ENCODE measurements around the gene GAGE12G. TPM values are rescaled to one million over a fixed set of nuclear protein-coding genes. Genes with fewer than 3 reads are reported as not detected.
"Not testable (repeated sequence)": the region's sequence is repeated elsewhere in the genome, so short reads cannot be mapped to it uniquely, and the experiment has no call there.

GAGE12G gene, protein sequence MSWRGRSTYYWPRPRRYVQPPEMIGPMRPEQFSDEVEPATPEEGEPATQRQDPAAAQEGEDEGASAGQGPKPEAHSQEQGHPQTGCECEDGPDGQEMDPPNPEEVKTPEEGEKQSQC
- total RNA-seq (not detected), polyA plus RNA-seq (not detected)

DNA sequence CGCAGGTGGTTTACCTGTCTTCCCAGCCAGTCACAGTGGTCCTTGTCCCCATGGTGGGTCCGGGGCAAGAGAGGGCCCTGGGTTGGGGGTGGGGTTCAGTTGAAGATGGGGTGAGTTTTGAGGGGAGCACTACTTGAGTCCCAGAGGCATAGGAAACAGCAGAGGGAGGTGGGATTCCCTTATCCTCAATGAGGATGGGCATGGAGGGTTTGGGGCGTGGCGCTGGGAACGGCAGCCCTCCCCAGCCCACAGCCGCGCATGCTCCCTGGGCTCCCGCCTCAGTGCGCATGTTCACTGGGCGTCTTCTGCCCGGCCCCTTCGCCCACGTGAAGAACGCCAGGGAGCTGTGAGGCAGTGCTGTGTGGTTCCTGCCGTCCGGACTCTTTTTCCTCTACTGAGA, at the start of gene GAGE12G:
TSS of gene GAGE12G (plus strand) at position 301 of the 400 bp plus-strand sequence. CDS start 1,155 bp downstream, outside the sequence.
- no CpG with 5 or more reads among the region's 16 CpGs for WGBS, 2 donors

DNA sequence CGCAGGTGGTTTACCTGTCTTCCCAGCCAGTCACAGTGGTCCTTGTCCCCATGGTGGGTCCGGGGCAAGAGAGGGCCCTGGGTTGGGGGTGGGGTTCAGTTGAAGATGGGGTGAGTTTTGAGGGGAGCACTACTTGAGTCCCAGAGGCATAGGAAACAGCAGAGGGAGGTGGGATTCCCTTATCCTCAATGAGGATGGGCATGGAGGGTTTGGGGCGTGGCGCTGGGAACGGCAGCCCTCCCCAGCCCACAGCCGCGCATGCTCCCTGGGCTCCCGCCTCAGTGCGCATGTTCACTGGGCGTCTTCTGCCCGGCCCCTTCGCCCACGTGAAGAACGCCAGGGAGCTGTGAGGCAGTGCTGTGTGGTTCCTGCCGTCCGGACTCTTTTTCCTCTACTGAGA, 38.3 kb upstream of the GAGE12G start, which contains the start of gene GAGE12C:
TSS of gene GAGE12C (plus strand) at position 301 of the 400 bp plus-strand sequence. CDS start 1,155 bp downstream, outside the sequence.
- ATAC-seq; H3K4me3 ChIP-seq; FAIRE-seq; H3K9me3 ChIP-seq; H3K27ac ChIP-seq; intact Hi-C loops (cut with DNase I); H3K36me3 ChIP-seq; DNase-seq; H3K27me3 ChIP-seq; H3K4me1 ChIP-seq: not testable (repeated sequence)
- WGBS, 2 donors = no CpG with 5 or more reads among the region's 16 CpGs

More for the DNA sequence above, at the start of gene GAGE12G:
- DNase-seq; FAIRE-seq; intact Hi-C loops (cut with DNase I); H3K9me3 ChIP-seq; H3K27me3 ChIP-seq; H3K4me3 ChIP-seq; ATAC-seq; H3K27ac ChIP-seq; H3K4me1 ChIP-seq; H3K36me3 ChIP-seq: not testable (repeated sequence)

DNA sequence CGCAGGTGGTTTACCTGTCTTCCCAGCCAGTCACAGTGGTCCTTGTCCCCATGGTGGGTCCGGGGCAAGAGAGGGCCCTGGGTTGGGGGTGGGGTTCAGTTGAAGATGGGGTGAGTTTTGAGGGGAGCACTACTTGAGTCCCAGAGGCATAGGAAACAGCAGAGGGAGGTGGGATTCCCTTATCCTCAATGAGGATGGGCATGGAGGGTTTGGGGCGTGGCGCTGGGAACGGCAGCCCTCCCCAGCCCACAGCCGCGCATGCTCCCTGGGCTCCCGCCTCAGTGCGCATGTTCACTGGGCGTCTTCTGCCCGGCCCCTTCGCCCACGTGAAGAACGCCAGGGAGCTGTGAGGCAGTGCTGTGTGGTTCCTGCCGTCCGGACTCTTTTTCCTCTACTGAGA, 28.8 kb upstream of the GAGE12G start, which contains the start of gene GAGE12D:
TSS of gene GAGE12D (plus strand) at position 301 of the 400 bp plus-strand sequence. CDS start 1,155 bp downstream, outside the sequence.
- H3K4me3 ChIP-seq; DNase-seq; H3K27ac ChIP-seq; H3K36me3 ChIP-seq; FAIRE-seq; H3K9me3 ChIP-seq; intact Hi-C loops (cut with DNase I); ATAC-seq; H3K4me1 ChIP-seq; H3K27me3 ChIP-seq: not testable (repeated sequence)
- whole genome bisulfite sequencing, 2 donors = no CpG with 5 or more reads among the region's 16 CpGs

DNA sequence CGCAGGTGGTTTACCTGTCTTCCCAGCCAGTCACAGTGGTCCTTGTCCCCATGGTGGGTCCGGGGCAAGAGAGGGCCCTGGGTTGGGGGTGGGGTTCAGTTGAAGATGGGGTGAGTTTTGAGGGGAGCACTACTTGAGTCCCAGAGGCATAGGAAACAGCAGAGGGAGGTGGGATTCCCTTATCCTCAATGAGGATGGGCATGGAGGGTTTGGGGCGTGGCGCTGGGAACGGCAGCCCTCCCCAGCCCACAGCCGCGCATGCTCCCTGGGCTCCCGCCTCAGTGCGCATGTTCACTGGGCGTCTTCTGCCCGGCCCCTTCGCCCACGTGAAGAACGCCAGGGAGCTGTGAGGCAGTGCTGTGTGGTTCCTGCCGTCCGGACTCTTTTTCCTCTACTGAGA, 19.2 kb upstream of the GAGE12G start, which contains the start of gene GAGE12E:
TSS of gene GAGE12E (plus strand) at position 301 of the 400 bp plus-strand sequence. CDS start 1,155 bp downstream, outside the sequence.
- FAIRE-seq; ATAC-seq; H3K4me3 ChIP-seq; H3K9me3 ChIP-seq; H3K27ac ChIP-seq; intact Hi-C loops (cut with DNase I); H3K4me1 ChIP-seq; H3K27me3 ChIP-seq; DNase-seq; H3K36me3 ChIP-seq: not testable (repeated sequence)
- no CpG with 5 or more reads among the region's 16 CpGs for WGBS, 2 donors

DNA sequence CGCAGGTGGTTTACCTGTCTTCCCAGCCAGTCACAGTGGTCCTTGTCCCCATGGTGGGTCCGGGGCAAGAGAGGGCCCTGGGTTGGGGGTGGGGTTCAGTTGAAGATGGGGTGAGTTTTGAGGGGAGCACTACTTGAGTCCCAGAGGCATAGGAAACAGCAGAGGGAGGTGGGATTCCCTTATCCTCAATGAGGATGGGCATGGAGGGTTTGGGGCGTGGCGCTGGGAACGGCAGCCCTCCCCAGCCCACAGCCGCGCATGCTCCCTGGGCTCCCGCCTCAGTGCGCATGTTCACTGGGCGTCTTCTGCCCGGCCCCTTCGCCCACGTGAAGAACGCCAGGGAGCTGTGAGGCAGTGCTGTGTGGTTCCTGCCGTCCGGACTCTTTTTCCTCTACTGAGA, 9.7 kb upstream of the GAGE12G start, which contains the start of gene GAGE12F:
TSS of gene GAGE12F (plus strand) at position 301 of the 400 bp plus-strand sequence. CDS start 1,155 bp downstream, outside the sequence.
- intact Hi-C loops (cut with DNase I); H3K4me3 ChIP-seq; H3K27ac ChIP-seq; H3K4me1 ChIP-seq; FAIRE-seq; H3K36me3 ChIP-seq; H3K9me3 ChIP-seq; ATAC-seq; H3K27me3 ChIP-seq; DNase-seq: not testable (repeated sequence)
- no CpG with 5 or more reads among the region's 16 CpGs for WGBS, 2 donors

DNA sequence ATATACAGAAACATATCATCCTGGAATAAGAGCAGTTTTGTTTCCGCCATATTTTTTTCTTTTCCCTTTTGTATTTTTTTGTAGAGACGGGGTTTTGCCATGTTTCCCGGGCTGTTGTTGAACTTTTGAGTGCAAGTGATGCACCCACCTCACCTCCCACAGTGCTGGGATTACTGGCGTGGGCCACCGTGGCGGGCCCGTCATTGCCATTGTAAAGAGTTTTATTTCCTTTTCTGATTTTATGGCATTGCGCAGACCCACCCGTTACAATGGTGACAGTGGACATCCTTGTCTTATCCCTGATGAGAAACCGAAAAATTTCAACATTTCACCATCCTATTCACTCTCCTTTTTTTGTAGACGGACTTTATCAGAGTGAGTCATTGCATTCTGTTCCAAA, 1.5 kb upstream of the GAGE12G start:
- H3K9me3 ChIP-seq; ATAC-seq; H3K27me3 ChIP-seq; intact Hi-C loops (cut with DNase I); H3K4me3 ChIP-seq; H3K36me3 ChIP-seq; H3K4me1 ChIP-seq; FAIRE-seq; H3K27ac ChIP-seq: not testable (repeated sequence)
- peak in 3 of 6 donors; percentile 5 to 31 (median 10) for DNase-seq
- WGBS, 2 donors = no CpG with 5 or more reads among the region's 11 CpGs

DNA sequence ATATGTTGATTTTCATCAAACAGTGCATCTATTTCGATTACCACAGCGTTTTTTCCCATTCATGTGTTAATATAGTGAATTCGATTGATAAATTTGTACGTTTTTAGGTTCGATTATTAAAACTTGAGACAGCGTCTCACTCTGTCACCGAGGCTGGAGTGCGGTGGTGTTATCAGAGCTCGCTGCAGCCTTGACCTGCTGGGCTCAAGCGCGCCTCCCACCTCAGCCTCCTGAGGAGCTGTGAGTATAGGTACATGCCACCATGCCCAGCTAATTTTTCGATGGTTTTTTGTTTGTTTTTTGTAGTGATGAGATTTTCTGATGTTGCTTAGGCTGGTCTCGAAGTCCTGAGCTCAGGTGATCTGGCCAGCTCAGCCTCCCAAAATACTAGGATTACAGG, 1.0 kb upstream of the GAGE12G start:
- H3K27me3 ChIP-seq; H3K9me3 ChIP-seq; H3K4me3 ChIP-seq; H3K4me1 ChIP-seq; H3K36me3 ChIP-seq; FAIRE-seq; intact Hi-C loops (cut with DNase I); ATAC-seq; H3K27ac ChIP-seq: not testable (repeated sequence)
- no CpG with 5 or more reads among the region's 13 CpGs for WGBS, 2 donors
- peak in 2 of 6 donors; percentile 7 for DNase-seq

DNA sequence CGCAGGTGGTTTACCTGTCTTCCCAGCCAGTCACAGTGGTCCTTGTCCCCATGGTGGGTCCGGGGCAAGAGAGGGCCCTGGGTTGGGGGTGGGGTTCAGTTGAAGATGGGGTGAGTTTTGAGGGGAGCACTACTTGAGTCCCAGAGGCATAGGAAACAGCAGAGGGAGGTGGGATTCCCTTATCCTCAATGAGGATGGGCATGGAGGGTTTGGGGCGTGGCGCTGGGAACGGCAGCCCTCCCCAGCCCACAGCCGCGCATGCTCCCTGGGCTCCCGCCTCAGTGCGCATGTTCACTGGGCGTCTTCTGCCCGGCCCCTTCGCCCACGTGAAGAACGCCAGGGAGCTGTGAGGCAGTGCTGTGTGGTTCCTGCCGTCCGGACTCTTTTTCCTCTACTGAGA, 9.4 kb downstream of the GAGE12G start, which contains the start of gene GAGE12H:
TSS of gene GAGE12H (plus strand) at position 301 of the 400 bp plus-strand sequence. CDS start 1,155 bp downstream, outside the sequence.
- not testable (repeated sequence) for FAIRE-seq, ATAC-seq, H3K36me3 ChIP-seq

DNA sequence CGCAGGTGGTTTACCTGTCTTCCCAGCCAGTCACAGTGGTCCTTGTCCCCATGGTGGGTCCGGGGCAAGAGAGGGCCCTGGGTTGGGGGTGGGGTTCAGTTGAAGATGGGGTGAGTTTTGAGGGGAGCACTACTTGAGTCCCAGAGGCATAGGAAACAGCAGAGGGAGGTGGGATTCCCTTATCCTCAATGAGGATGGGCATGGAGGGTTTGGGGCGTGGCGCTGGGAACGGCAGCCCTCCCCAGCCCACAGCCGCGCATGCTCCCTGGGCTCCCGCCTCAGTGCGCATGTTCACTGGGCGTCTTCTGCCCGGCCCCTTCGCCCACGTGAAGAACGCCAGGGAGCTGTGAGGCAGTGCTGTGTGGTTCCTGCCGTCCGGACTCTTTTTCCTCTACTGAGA, 19.0 kb downstream of the GAGE12G start, which contains the start of gene GAGE2A:
TSS of gene GAGE2A (plus strand) at position 301 of the 400 bp plus-strand sequence. CDS start 1,155 bp downstream, outside the sequence.
- FAIRE-seq; DNase-seq; H3K27ac ChIP-seq; ATAC-seq; H3K36me3 ChIP-seq; intact Hi-C loops (cut with DNase I); H3K4me1 ChIP-seq; H3K9me3 ChIP-seq; H3K27me3 ChIP-seq; H3K4me3 ChIP-seq: not testable (repeated sequence)
- no CpG with 5 or more reads among the region's 16 CpGs for WGBS, 2 donors

More for the DNA sequence above, 9.4 kb downstream of the GAGE12G start, which contains the start of gene GAGE12H:
- H3K27ac ChIP-seq; intact Hi-C loops (cut with DNase I); H3K4me3 ChIP-seq; DNase-seq; H3K27me3 ChIP-seq; H3K4me1 ChIP-seq; H3K9me3 ChIP-seq: not testable (repeated sequence)
- no CpG with 5 or more reads among the region's 16 CpGs for WGBS, 2 donors

DNA sequence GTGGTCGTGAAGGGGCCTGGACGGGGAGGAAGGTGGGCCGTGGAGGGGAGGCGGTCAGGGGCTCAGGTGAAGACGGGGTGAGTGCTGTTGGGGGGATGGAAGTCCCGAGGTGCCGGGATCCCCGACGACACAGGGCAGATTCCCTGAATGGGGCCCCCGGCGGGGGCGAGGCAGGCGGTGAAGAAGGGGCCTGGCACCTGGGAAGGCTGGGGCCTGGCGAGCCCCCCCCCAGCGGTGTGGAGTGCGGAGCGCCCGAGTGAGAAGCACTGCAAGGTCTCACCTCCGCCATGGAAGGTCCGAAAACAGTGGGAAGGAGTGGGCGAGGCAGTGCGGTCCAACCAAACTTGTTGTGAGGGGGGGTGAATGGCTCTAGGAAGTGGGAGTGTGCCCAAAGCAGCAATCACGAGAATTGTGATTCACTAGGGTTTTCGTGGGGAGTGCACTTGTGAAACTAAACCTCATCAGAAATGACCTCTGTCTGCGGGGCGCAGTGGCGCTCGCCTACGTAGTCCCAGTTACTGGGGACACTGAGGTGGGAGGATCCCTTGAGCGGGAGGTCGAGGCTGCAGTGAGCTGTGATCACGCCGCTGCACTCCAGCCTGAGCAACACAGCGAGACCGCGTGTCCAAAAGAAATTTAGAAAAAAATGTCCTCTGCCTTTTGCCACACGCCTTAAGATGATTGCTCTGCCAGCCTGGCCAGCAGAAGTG, 19.7 kb downstream of the GAGE12G start:
- H3K4me3 ChIP-seq; H3K27ac ChIP-seq; H3K36me3 ChIP-seq; FAIRE-seq; H3K4me1 ChIP-seq; intact Hi-C loops (cut with DNase I); ATAC-seq; H3K9me3 ChIP-seq; H3K27me3 ChIP-seq: not testable (repeated sequence)
- DNase-seq = peak in 5 of 6 donors; percentile 1 to 87 (median 36)
- 85 to 86% methylated on average over 24 of the region's 37 CpGs for WGBS, 2 donors

DNA sequence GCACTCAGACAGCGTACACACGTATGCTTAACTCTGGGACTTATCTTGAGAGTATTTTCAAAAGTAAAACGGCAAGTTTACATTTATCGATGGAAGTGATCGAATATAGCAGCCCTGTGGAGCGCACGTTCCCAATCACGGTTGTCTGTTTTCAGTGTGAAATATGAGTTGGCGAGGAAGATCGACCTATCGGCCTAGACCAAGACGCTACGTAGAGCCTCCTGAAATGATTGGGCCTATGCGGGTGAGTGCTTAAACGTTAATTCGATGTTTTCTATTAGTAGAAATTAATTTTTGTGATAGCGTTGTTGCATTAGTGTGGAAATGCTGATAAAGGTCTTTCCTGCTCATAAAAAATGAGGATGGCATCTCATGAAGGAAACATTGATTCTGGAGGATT, 20.3 kb downstream of the GAGE12G start:
- ATAC-seq; H3K9me3 ChIP-seq; H3K27ac ChIP-seq; H3K27me3 ChIP-seq; H3K4me3 ChIP-seq; H3K4me1 ChIP-seq; H3K36me3 ChIP-seq; FAIRE-seq; intact Hi-C loops (cut with DNase I); DNase-seq: not testable (repeated sequence)
- WGBS, 2 donors = 85 to 87% methylated on average over 10 to 11 of the region's 17 CpGs

DNA sequence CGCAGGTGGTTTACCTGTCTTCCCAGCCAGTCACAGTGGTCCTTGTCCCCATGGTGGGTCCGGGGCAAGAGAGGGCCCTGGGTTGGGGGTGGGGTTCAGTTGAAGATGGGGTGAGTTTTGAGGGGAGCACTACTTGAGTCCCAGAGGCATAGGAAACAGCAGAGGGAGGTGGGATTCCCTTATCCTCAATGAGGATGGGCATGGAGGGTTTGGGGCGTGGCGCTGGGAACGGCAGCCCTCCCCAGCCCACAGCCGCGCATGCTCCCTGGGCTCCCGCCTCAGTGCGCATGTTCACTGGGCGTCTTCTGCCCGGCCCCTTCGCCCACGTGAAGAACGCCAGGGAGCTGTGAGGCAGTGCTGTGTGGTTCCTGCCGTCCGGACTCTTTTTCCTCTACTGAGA, 28.5 kb downstream of the GAGE12G start, which contains the start of gene GAGE1:
TSS of gene GAGE1 (plus strand) at position 301 of the 400 bp plus-strand sequence. CDS start 1,155 bp downstream, outside the sequence.
- H3K36me3 ChIP-seq; H3K4me1 ChIP-seq; H3K9me3 ChIP-seq; H3K4me3 ChIP-seq; H3K27ac ChIP-seq; intact Hi-C loops (cut with DNase I); FAIRE-seq; H3K27me3 ChIP-seq; DNase-seq; ATAC-seq: not testable (repeated sequence)
- no CpG with 5 or more reads among the region's 16 CpGs for WGBS, 2 donors
